H1 (cell line): Measurements from ENCODE around the gene GPR15LG. TPM values are rescaled to one million over a fixed set of nuclear protein-coding genes. Genes with fewer than 3 reads are reported as not detected.

ENCODE experiments used
- CTCF ChIA-PET: fragments of 300-600 bp; sonication (Branson Sonifier 250); formaldehyde crosslinking; loops from one replicate; lab custom pipeline; 2021; ENCODE audit not compliant: partially characterized antibody; lab: Charles Lee
- POLR2A ChIA-PET: fragments of 300-600 bp; sonication (Branson Sonifier 250); formaldehyde crosslinking; loops from one replicate; lab custom pipeline; 2021; ENCODE audit warnings: inconsistent platforms; ENCODE audit not compliant: partially characterized antibody; lab: Charles Lee
- DNase-seq, 2 experiments: peaks; one replicate each; pipeline versions ENCODE4 v3.0.0 to v3.0.0-alpha.2; 2010 to 2022; ENCODE audit warnings: low spot score in 2 of 2, low read depth in 1 of 2, mixed read lengths in 1 of 2
- FAIRE-seq: peaks from 2 replicates; lab custom pipeline; 2011; peaks lifted over from hg19 to GRCh38; lab: Jason Lieb, UNC
- H2AFZ ChIP-seq: 2 replicates; pipeline ENCODE4 v1.8.1; 2012; ENCODE audit warnings: low read length, inconsistent platforms
- H2AK5ac ChIP-seq: 2 replicates; pipeline ENCODE4 v1.6.1; 2013; ENCODE audit warnings: low read depth, low read length
- H2BK120ac ChIP-seq: replicated peaks from 2 replicates; pipeline ENCODE3; 2013; ENCODE audit warnings: low read depth, low read length, inconsistent platforms
- H2BK12ac ChIP-seq: 2 replicates; pipeline ENCODE4 v1.6.1; 2013; ENCODE audit warnings: low read depth, low read length
- H2BK15ac ChIP-seq: 2 replicates; pipeline ENCODE4 v1.6.1; 2013; ENCODE audit warnings: low read length
- H2BK20ac ChIP-seq: 2 replicates; pipeline ENCODE4 v1.6.1; 2013; ENCODE audit warnings: low read length
- H2BK5ac ChIP-seq: 2 replicates; pipeline ENCODE4 v1.6.1; 2013; ENCODE audit warnings: low read depth, low read length
- H3K14ac ChIP-seq: 2 replicates; pipeline ENCODE4 v1.6.1; 2013; ENCODE audit warnings: inconsistent platforms; ENCODE audit not compliant: insufficient read length
- H3K18ac ChIP-seq: 2 replicates; pipeline ENCODE4 v1.6.1; 2013; ENCODE audit warnings: low read length; ENCODE audit errors: extremely low read depth
- H3K23ac ChIP-seq: 2 replicates; pipeline ENCODE4 v1.6.1; 2013; ENCODE audit warnings: inconsistent platforms; ENCODE audit not compliant: insufficient read length
- H3K23me2 ChIP-seq: 2 replicates; pipeline ENCODE4 v1.6.1; 2013; ENCODE audit warnings: low read depth, low read length
- H3K27ac ChIP-seq: 2 replicates; pipeline ENCODE4 v1.6.1; 2011; ENCODE audit warnings: low read depth, low read length, inconsistent platforms
- H3K27me3 ChIP-seq, 4 experiments: replicated peaks in 1 of 4; 1 replicate in 1 of 4; 2 replicates in 3 of 4; pipeline versions ENCODE4 v1.6.1 to v1.8.1; 2011 to 2013; ENCODE audit warnings: low read length in 3 of 4, mild to moderate bottlenecking in 3 of 4, inconsistent platforms in 2 of 4, mixed read lengths in 2 of 4, moderate library complexity in 1 of 4; ENCODE audit not compliant: control insufficient read depth in 3 of 4, insufficient read depth in 3 of 4; ENCODE audit errors: extremely low read depth in 1 of 4
- H3K36me3 ChIP-seq, 4 experiments: 2 replicates each; pipeline versions ENCODE4 v1.6.1 to v1.8.1; 2011 to 2013; ENCODE audit warnings: mild to moderate bottlenecking in 4 of 4, low read length in 3 of 4, moderate library complexity in 2 of 4, control low read depth in 1 of 4, inconsistent platforms in 1 of 4; ENCODE audit not compliant: insufficient read depth in 4 of 4, control insufficient read depth in 2 of 4
- H3K4ac ChIP-seq: replicated peaks from 2 replicates; pipeline ENCODE3; 2013; ENCODE audit warnings: low read length, low read depth, mixed read lengths, inconsistent platforms; ENCODE audit not compliant: insufficient read length
- H3K4me1 ChIP-seq, 4 experiments: replicated peaks in 1 of 4; 1 replicate in 1 of 4; 2 replicates in 3 of 4; pipeline versions ENCODE4 v1.6.1 to v1.8.1; 2011 to 2013; ENCODE audit warnings: low read length in 3 of 4, inconsistent platforms in 2 of 4, mixed read lengths in 1 of 4; ENCODE audit not compliant: insufficient read depth in 4 of 4, control insufficient read depth in 3 of 4
- H3K4me2 ChIP-seq, 2 experiments: 2 replicates each; pipeline versions ENCODE4 v1.6.1 to v1.8.1; 2011 to 2013; ENCODE audit warnings: low read depth in 2 of 2, low read length in 2 of 2, control low read depth in 1 of 2, inconsistent platforms in 1 of 2, mild to moderate bottlenecking in 1 of 2; ENCODE audit not compliant: insufficient read depth in 1 of 2
- H3K4me3 ChIP-seq, 4 experiments: fragments of 200-600, 300-600 bp in 1 of 4; sonication (generic), shearing (Covaris generic), sonication (Bioruptor Twin) in 1 of 4; 2 replicates each; pipeline versions ENCODE4 v1.5.1 to v1.8.1; 2011 to 2016; ENCODE audit warnings: low read length in 4 of 4, low read depth in 3 of 4, control low read depth in 2 of 4, inconsistent platforms in 2 of 4, mild to moderate bottlenecking in 2 of 4, mixed read lengths in 1 of 4, moderate library complexity in 1 of 4; ENCODE audit not compliant: insufficient read depth in 2 of 4; ENCODE audit errors: extremely low read depth in 1 of 4
- H3K56ac ChIP-seq: replicated peaks from 2 replicates; pipeline ENCODE3; 2013; ENCODE audit warnings: low read depth, mild to moderate bottlenecking, mixed read lengths, low read length, inconsistent platforms; ENCODE audit not compliant: insufficient read length
- H3K79me1 ChIP-seq: 2 replicates; pipeline ENCODE4 v1.6.1; 2013; ENCODE audit warnings: low read depth, low read length, control low read depth
- H3K79me2 ChIP-seq, 2 experiments: 2 replicates each; pipeline versions ENCODE4 v1.6.1 to v1.8.1; 2012 to 2013; ENCODE audit warnings: low read length in 2 of 2, mild to moderate bottlenecking in 2 of 2, inconsistent platforms in 1 of 2; ENCODE audit not compliant: insufficient read depth in 2 of 2, control insufficient read depth in 1 of 2
- H3K9ac ChIP-seq, 4 experiments: replicated peaks in 1 of 4; 1 replicate in 1 of 4; 2 replicates in 3 of 4; pipeline versions ENCODE4 v1.6.1 to v1.8.1; 2011 to 2013; ENCODE audit warnings: low read depth in 3 of 4, low read length in 3 of 4, control low read depth in 2 of 4, mild to moderate bottlenecking in 2 of 4, moderate library complexity in 2 of 4, inconsistent platforms in 1 of 4; ENCODE audit errors: extremely low read depth in 1 of 4
- H3K9me3 ChIP-seq, 2 experiments: 2 replicates each; pipeline versions ENCODE4 v1.6.1 to v1.8.1; 2012 to 2013; ENCODE audit warnings: mild to moderate bottlenecking in 2 of 2, moderate library complexity in 2 of 2, control low read depth in 1 of 2, inconsistent platforms in 1 of 2, low read depth in 1 of 2, low read length in 1 of 2, mixed read lengths in 1 of 2; ENCODE audit not compliant: insufficient read depth in 2 of 2
- H4K20me1 ChIP-seq, 2 experiments: replicated peaks in 1 of 2; 2 replicates each; pipeline versions ENCODE3 to v1.8.1; 2011 to 2013; ENCODE audit warnings: inconsistent platforms in 2 of 2, low read length in 2 of 2, mild to moderate bottlenecking in 1 of 2; ENCODE audit not compliant: insufficient read depth in 2 of 2, control insufficient read depth in 1 of 2
- H4K5ac ChIP-seq: 2 replicates; pipeline ENCODE4 v1.6.1; 2013; ENCODE audit warnings: low read length, low read depth, mixed read lengths, inconsistent platforms; ENCODE audit not compliant: insufficient read length
- H4K8ac ChIP-seq: 2 replicates; pipeline ENCODE4 v1.8.0; 2013; ENCODE audit warnings: mild to moderate bottlenecking, moderate library complexity, low read length, inconsistent platforms; ENCODE audit not compliant: insufficient read depth; ENCODE audit errors: extremely low read depth
- H4K91ac ChIP-seq: replicated peaks from 2 replicates; pipeline ENCODE3; 2013; ENCODE audit warnings: low read length, mixed read lengths, inconsistent platforms; ENCODE audit not compliant: insufficient read length
- SP4 ChIP-seq: IDR thresholded peaks from 2 replicates; pipeline ENCODE4 v1.6.1; 2012; ENCODE audit warnings: low read length, inconsistent platforms
- WGBS, 2 experiments: shearing (Covaris generic) in 1 of 2; methylation state at CpG; one replicate each; pipeline versions ENCODE4 v1.1.6 to v1.1.7; 2013 to 2015; ENCODE audit warnings: low lambda C conversion rate in 2 of 2, mixed read lengths in 2 of 2, inconsistent platforms in 1 of 2, low coverage in 1 of 2, missing lambda C conversion rate in 1 of 2; ENCODE audit not compliant: insufficient replicate concordance in 2 of 2, insufficient coverage in 1 of 2, insufficient read length in 1 of 2; ENCODE audit errors: extremely low coverage in 1 of 2, missing lambda C conversion rate in 1 of 2; 5-methylcytosine and 5-hydroxymethylcytosine counted together
- polyA plus RNA-seq, 7 experiments: library from polyadenylated mRNA; depleted of rRNA in 3 of 7; stranded (reverse) in 5 of 7; unstranded in 2 of 7; fragments of >200 nt in 5 of 7; fragments of 200-250 nt in 2 of 7; gene quantifications; 1 replicate in 5 of 7; 2 replicates in 1 of 7; 4 replicates in 1 of 7; pipeline versions ENCODE4 v1.2.1 to v1.2.3, GENCODE V29; 2011 to 2013; ENCODE audit warnings: missing spikeins in 2 of 7, mixed read lengths in 2 of 7
- total RNA-seq: library from RNA; stranded (reverse); fragmentation: NEBNext Ultra II Directional; extraction: Animal tissue kit (Norgen Biotek cat#: 25700); gene quantifications from 2 replicates; pipeline ENCODE4 v1.2.1, GENCODE V29; 2021

The GPR15LG gene
- total and polyA plus RNA-seq, 2 of the 8 experiments (the other 6 are each of a cell fraction or from before 2014, with no cell fraction given): not detected

DNA sequence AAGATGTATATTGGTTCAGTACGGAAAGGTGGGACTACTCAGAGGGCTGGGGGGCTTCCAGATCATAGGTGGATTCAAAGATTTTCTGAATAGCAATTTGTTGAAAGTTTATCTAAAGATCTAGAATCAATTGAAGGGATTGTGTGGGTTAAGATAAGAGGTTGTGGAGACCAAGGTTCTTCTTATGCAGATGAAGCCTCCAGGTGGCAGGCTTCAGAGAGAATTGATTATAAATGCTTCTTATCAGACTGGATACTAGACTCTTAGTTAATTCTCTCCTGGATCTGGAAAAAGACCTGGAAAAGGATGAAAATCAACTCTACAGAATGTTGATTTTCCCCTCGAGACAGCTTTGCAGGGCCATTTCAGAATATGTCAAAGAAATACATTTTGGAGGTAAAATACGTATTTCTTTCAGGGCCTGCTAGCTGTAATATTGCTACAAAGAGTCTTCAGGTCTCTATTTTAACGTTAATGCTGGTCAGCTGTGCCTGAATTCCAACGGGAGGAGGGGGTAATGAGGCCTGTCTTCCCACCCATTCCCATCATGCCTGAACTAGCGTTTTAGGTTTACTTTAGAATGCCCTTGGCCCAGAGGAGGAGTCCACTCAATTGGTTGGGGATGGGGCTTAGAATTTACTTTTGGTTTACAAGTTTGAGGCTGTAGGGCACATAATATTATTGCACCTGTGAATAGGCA lies 12.8 kb upstream of the GPR15LG start:
- no peak for DNase-seq
- no peak overlapping the region; a peak in 1 of 7 replicates for H3K9ac ChIP-seq
- no peak overlapping the region for H3K56ac ChIP-seq
- POLR2A ChIA-PET: interaction anchor here (3.8 kb wide), 1 partner anchor 21 kb away, joined by 15 read pairs; the partner anchor contains the start of gene GHITM
- no peak overlapping the region for H3K23ac ChIP-seq
- H3K23me2 ChIP-seq: no peaks in the 10 kb centered on the region
- CTCF ChIA-PET: interaction anchor here (0.7 to 10.9 kb wide), 8 partner anchors 13 to 54 kb away, joined by 3 to 95 read pairs (median 4); no protein-coding TSS in a partner anchor
- WGBS, 2 experiments: 30% methylated on average over 6 of the region's 6 CpGs; no CpG with 5 or more reads in 1 of the 2 experiments
- H3K79me1 ChIP-seq: no peaks in the 10 kb centered on the region
- H3K14ac ChIP-seq: no peak overlapping the region
- peak overlapping the region in 1 of 4 experiments; percentile 30; a peak in 2 of 8 replicates for H3K4me3 ChIP-seq
- no peak overlapping the region for H2BK120ac ChIP-seq
- H3K9me3 ChIP-seq: no peaks in the 10 kb centered on the region
- no peak overlapping the region for H2BK20ac ChIP-seq
- H3K4ac ChIP-seq: no peak overlapping the region
- no peak overlapping the region for H4K91ac ChIP-seq
- H3K18ac ChIP-seq: peak overlapping the region; percentile 26; the same call in 1 of the 2 replicates
- H2AK5ac ChIP-seq: no peak overlapping the region
- H2AFZ ChIP-seq: no peak overlapping the region
- no peak overlapping the region for H4K8ac ChIP-seq
- H4K20me1 ChIP-seq: no peaks in the 10 kb centered on the region
- no peaks in the 10 kb centered on the region for H3K27me3 ChIP-seq
- H2BK12ac ChIP-seq: no peak overlapping the region
- FAIRE-seq: no peak
- H2BK15ac ChIP-seq: no peak overlapping the region
- H4K5ac ChIP-seq: no peak overlapping the region
- H2BK5ac ChIP-seq: peak overlapping the region; percentile 56; the same call in 1 of the 2 replicates
- H3K27ac ChIP-seq: no peak overlapping the region
- peaks cover 11 to 39% (median 29%) of the 10 kb centered on the region in 4 experiments for H3K4me1 ChIP-seq
- no peaks in the 10 kb centered on the region for H3K36me3 ChIP-seq
- no peaks in the 10 kb centered on the region for H3K79me2 ChIP-seq
- H3K4me2 ChIP-seq: peak overlapping the region; percentile 6 to 18; a peak in 3 of 4 replicates
- TF ChIP-seq SP4: no peak
